ENCODE measurements around the gene SH3GL3. TPM values are rescaled to one million over a fixed set of nuclear protein-coding genes. Genes with fewer than 3 reads are reported as not detected.

The SH3GL3 gene
- total RNA-seq, 2 experiments from 2014 or later: not detected

GRCh38 chr15:83436513-83437158 is 10.5 kb upstream of the SH3GL3 start:
- peaks cover 32% of the 10 kb centered on the region for H3K27me3 Mint-ChIP-seq

GRCh38 chr15:83443076-83443847 is 3.9 kb upstream of the SH3GL3 start:
- DNase-seq (no peak), ATAC-seq (ENCODE audit: poor library complexity) (no peak)
- H3K9me3 Mint-ChIP-seq: no peaks in the 10 kb centered on the region
- Histone ChIP-seq H3K9me3 (ENCODE audit: control insufficient read depth in 1 of 2, insufficient read depth in 1 of 2, low read length in 2 of 2) (peaks cover 0 to 14% of the 10 kb centered on the region in 2 experiments), H3K4me1 (ENCODE audit: insufficient read depth, low read length) (peaks cover 7% of the 10 kb centered on the region), H3K4me3 (ENCODE audit: low read length) (no peak overlapping the region), H3K36me3 (ENCODE audit: insufficient read depth, low read length) (no peaks in the 10 kb centered on the region), H3K27me3 (ENCODE audit: control insufficient read depth in 1 of 2, insufficient read depth in 2 of 2, low read length in 2 of 2) (peaks cover 16 to 20% of the 10 kb centered on the region in 2 experiments), H3K27ac (ENCODE audit: low read depth in 1 of 2, low read length in 2 of 2) (no peak overlapping the region)
- peaks cover 13% of the 10 kb centered on the region for H3K4me1 Mint-ChIP-seq (ENCODE audit: low read depth)
- CTCF ChIA-PET: interaction anchor here (0.7 kb wide), 1 partner anchor 1542 kb away, joined by 3 read pairs; no protein-coding TSS in a partner anchor
- H3K27me3 Mint-ChIP-seq: peaks cover 45% of the 10 kb centered on the region
- intact Hi-C loops (cut with DNase I, micrococcal nuclease): no loop called here
- POLR2A ChIA-PET: no interaction called here
- H3K4me3 Mint-ChIP-seq: no peak overlapping the region
- no peaks in the 10 kb centered on the region for H3K36me3 Mint-ChIP-seq (ENCODE audit: low read depth)
- no peak overlapping the region for H3K27ac Mint-ChIP-seq
- TF ChIP-seq CTCF (IDR thresholded peaks at IDR 0.05): no peak

More at GRCh38 chr15:83436513-83437158, 10.5 kb upstream of the SH3GL3 start:
- TF ChIP-seq CTCF (IDR thresholded peaks at IDR 0.05): no peak
- Mint-ChIP-seq H3K27ac (no peak overlapping the region), H3K4me3 (no peak overlapping the region), H3K9me3 (no peaks in the 10 kb centered on the region), H3K36me3 (ENCODE audit: low read depth) (no peaks in the 10 kb centered on the region), H3K4me1 (ENCODE audit: low read depth) (peaks cover 4% of the 10 kb centered on the region)
- Histone ChIP-seq H3K27ac (ENCODE audit: low read depth in 1 of 2, low read length in 2 of 2) (no peak overlapping the region), H3K9me3 (ENCODE audit: control insufficient read depth in 1 of 2, insufficient read depth in 1 of 2, low read length in 2 of 2) (no peaks in the 10 kb centered on the region), H3K4me1 (ENCODE audit: insufficient read depth, low read length) (no peaks in the 10 kb centered on the region), H3K27me3 (ENCODE audit: control insufficient read depth in 1 of 2, insufficient read depth in 2 of 2, low read length in 2 of 2) (peaks cover 2 to 8% of the 10 kb centered on the region in 2 experiments), H3K36me3 (ENCODE audit: insufficient read depth, low read length) (no peaks in the 10 kb centered on the region), H3K4me3 (ENCODE audit: low read length) (no peak overlapping the region)
- ATAC-seq (ENCODE audit: poor library complexity): no peak
- CTCF ChIA-PET: no interaction called here
- intact Hi-C loops (cut with DNase I, micrococcal nuclease): loop anchor here in 1 of 2 experiments (5.0 kb wide), 1 partner anchor 121 kb away; no protein-coding TSS in a partner anchor
- DNase-seq: no peak
- POLR2A ChIA-PET: no interaction called here

- Histone ChIP-seq H3K27ac (ENCODE audit: low read depth in 1 of 2, low read length in 2 of 2) (no peak overlapping the region), H3K36me3 (ENCODE audit: insufficient read depth, low read length) (no peaks in the 10 kb centered on the region), H3K9me3 (ENCODE audit: control insufficient read depth in 1 of 2, insufficient read depth in 1 of 2, low read length in 2 of 2) (peaks cover 0 to 14% of the 10 kb centered on the region in 2 experiments), H3K4me1 (ENCODE audit: insufficient read depth, low read length) (peaks cover 7% of the 10 kb centered on the region), H3K4me3 (ENCODE audit: low read length) (no peak overlapping the region), H3K27me3 (ENCODE audit: control insufficient read depth in 1 of 2, insufficient read depth in 2 of 2, low read length in 2 of 2) (peaks cover 25% of the 10 kb centered on the region in 2 experiments)
- POLR2A ChIA-PET: no interaction called here
- H3K4me3 Mint-ChIP-seq: no peak overlapping the region
- peaks cover 10% of the 10 kb centered on the region for H3K4me1 Mint-ChIP-seq (ENCODE audit: low read depth)
- intact Hi-C loops (cut with DNase I, micrococcal nuclease): no loop called here
- H3K27me3 Mint-ChIP-seq: peaks cover 53% of the 10 kb centered on the region
- CTCF ChIA-PET: no interaction called here
- TF ChIP-seq CTCF (IDR thresholded peaks at IDR 0.05): no peak
- H3K27ac Mint-ChIP-seq: no peak overlapping the region
- ATAC-seq (ENCODE audit: poor library complexity) (no peak), DNase-seq (no peak)
- H3K36me3 Mint-ChIP-seq (ENCODE audit: low read depth): no peaks in the 10 kb centered on the region
- no peaks in the 10 kb centered on the region for H3K9me3 Mint-ChIP-seq
Measured at GRCh38 chr15:83444936-83445335, 2.2 kb upstream of the SH3GL3 start.
